Upper lobe of left lung (tissue), 6 donors: ENCODE data around the gene GPR158. TPM values are rescaled to one million over a fixed set of nuclear protein-coding genes. Genes with fewer than 3 reads are reported as not detected.
A peak's percentile ranks its signal among the peaks of the same experiment; 100 is the strongest.

Experiments used
- ATAC-seq, 2 donors: fragments of 200-7000 bp; cut with Tn5 transposase; one replicate each; pipeline ENCODE4 v1.9.1; 2022; ENCODE audit warnings: mild to moderate bottlenecking in 2 of 2, moderate library complexity in 2 of 2; ENCODE audit not compliant: low FRiP score in 2 of 2
- DNase-seq, 2 donors: peaks; one replicate each; pipeline ENCODE4 v3.0.0-alpha.2; 2019 to 2020
- H3K27ac ChIP-seq, 4 donors: fragments of 200-600 bp; sonication (generic); one replicate each; pipeline ENCODE4 v1.5.1; 2016 to 2019
- H3K27me3 ChIP-seq, 4 donors: fragments of 200-600 bp; sonication (generic); one replicate each; pipeline ENCODE4 v1.5.1; 2017 to 2019
- H3K36me3 ChIP-seq, 4 donors: fragments of 200-600 bp; sonication (generic); one replicate each; pipeline ENCODE4 v1.5.1; 2016 to 2019
- H3K4me1 ChIP-seq, 4 donors: fragments of 200-600 bp; sonication (generic); one replicate each; pipeline ENCODE4 v1.5.1; 2018 to 2019
- H3K4me3 ChIP-seq, 4 donors: fragments of 200-600 bp; sonication (generic); one replicate each; pipeline ENCODE4 v1.5.1; 2017 to 2019; ENCODE audit warnings: mild to moderate bottlenecking in 2 of 4, moderate library complexity in 1 of 4
- H3K9me3 ChIP-seq, 4 donors: fragments of 200-600 bp; sonication (generic); one replicate each; pipeline ENCODE4 v1.5.1; 2018 to 2019
- EP300 ChIP-seq, 4 donors: sonication (generic); formaldehyde crosslinking; IDR thresholded peaks; one replicate each; pipeline ENCODE4 v1.5.1; 2017; ENCODE audit warnings: antibody characterized with exemption in 4 of 4, control low read depth in 2 of 4
- POLR2A ChIP-seq, 4 donors: fragments of 450-650 bp; IDR thresholded peaks; one replicate each; pipeline ENCODE4 v1.5.1; 2016 to 2017; ENCODE audit warnings: antibody characterized with exemption in 4 of 4, mild to moderate bottlenecking in 2 of 4
- POLR2AphosphoS5 ChIP-seq, 2 donors: sonication (generic); formaldehyde crosslinking; IDR thresholded peaks; one replicate each; pipeline ENCODE4 v1.5.1; 2017; ENCODE audit warnings: antibody characterized with exemption in 2 of 2
- WGBS, 2 donors: methylation state at CpG; one replicate each; pipeline ENCODE4 v1.1.5; 2017 to 2018; 5-methylcytosine and 5-hydroxymethylcytosine counted together
- total RNA-seq, 6 donors: library from RNA; depleted of rRNA in 4 of 6; stranded (reverse); fragments of >200 nt in 4 of 6; gene quantifications; one replicate each; pipeline versions ENCODE4 v1.1.0 to v1.2.1, GENCODE V29; 2016 to 2021
- TF ChIP-seq, protein P1 (sequence below), 6 experiments: fragments of 450-650 bp in 4 of 6; fragments of 200-600 bp in 2 of 6; sonication (generic) in 2 of 6; IDR thresholded peaks; one replicate each; pipeline ENCODE4 v1.5.1; 2016 to 2019; ENCODE audit warnings: antibody characterized with exemption in 6 of 6
- donor health status: DM: no; HTN: no; CAD: no; lungs with moderate emphysema.
- donor health status: DM: no; HTN: yes; CAD: no; lungs with severe emphysema.

The GPR158 gene
- total RNA-seq, 6 donors from 2014 or later: 0.03 to 0.09 TPM; not detected in 4

- no peaks in the 10 kb centered on the region for H3K9me3 ChIP-seq
- peaks cover 7 to 15% (median 12%) of the 10 kb centered on the region in 4 donors for H3K4me1 ChIP-seq
- no peak overlapping the region for H3K4me3 ChIP-seq
- WGBS, 2 donors: 56 to 77% methylated on average over 1 of the region's 1 CpG
- no peak overlapping the region for H3K27ac ChIP-seq
- no peaks in the 10 kb centered on the region for H3K36me3 ChIP-seq
- peaks cover 0 to 16% (median 6%) of the 10 kb centered on the region in 4 donors for H3K27me3 ChIP-seq
- ATAC-seq (no peak), DNase-seq (no peak)
- TF ChIP-seq POLR2A (IDR thresholded peaks at IDR 0.05): no peak
- TF ChIP-seq EP300 (IDR thresholded peaks at IDR 0.05): no peak
- TF ChIP-seq, protein P1, sequence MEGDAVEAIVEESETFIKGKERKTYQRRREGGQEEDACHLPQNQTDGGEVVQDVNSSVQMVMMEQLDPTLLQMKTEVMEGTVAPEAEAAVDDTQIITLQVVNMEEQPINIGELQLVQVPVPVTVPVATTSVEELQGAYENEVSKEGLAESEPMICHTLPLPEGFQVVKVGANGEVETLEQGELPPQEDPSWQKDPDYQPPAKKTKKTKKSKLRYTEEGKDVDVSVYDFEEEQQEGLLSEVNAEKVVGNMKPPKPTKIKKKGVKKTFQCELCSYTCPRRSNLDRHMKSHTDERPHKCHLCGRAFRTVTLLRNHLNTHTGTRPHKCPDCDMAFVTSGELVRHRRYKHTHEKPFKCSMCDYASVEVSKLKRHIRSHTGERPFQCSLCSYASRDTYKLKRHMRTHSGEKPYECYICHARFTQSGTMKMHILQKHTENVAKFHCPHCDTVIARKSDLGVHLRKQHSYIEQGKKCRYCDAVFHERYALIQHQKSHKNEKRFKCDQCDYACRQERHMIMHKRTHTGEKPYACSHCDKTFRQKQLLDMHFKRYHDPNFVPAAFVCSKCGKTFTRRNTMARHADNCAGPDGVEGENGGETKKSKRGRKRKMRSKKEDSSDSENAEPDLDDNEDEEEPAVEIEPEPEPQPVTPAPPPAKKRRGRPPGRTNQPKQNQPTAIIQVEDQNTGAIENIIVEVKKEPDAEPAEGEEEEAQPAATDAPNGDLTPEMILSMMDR (IDR thresholded peaks at IDR 0.05): no peak
- TF ChIP-seq POLR2AphosphoS5 (IDR thresholded peaks at IDR 0.05): no peak
These were observed 4.2 kb upstream of the GPR158 start for GRCh38 chr10:25170627-25171026.

DNA sequence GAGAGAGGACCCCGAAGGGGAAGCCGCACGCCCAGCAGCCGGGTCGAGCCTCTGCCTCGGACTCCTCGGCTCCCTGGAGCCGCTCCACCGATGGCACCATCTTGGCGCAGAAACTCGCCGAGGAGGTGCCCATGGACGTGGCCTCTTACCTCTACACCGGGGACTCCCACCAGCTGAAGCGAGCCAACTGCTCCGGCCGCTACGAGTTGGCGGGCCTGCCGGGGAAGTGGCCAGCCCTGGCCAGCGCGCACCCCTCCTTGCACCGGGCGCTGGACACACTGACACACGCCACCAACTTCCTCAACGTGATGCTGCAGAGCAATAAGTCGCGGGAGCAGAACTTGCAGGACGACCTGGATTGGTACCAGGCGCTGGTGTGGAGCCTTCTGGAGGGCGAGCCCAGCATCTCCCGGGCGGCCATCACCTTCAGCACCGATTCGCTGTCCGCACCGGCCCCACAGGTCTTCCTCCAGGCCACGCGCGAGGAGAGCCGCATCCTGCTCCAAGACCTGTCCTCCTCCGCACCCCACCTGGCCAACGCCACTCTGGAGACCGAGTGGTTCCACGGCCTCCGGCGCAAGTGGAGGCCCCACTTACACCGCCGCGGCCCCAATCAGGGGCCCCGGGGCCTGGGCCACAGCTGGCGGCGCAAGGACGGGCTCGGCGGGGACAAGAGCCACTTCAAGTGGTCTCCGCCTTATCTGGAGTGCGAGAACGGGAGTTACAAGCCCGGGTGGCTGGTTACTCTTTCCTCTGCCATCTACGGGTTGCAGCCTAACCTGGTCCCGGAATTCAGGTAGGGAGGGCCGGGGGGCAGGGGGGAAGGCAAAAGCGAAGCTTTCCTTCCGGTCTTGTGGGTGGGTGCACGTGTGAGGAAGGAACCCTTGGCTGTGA, 973 bp downstream of the GPR158 start:
- Histone ChIP-seq H3K36me3 (no peaks in the 10 kb centered on the region), H3K4me1 (peaks cover 14 to 27% (median 23%) of the 10 kb centered on the region in 4 donors), H3K9me3 (no peaks in the 10 kb centered on the region), H3K27me3 (peaks cover 0 to 31% (median 16%) of the 10 kb centered on the region in 4 donors), H3K4me3 (peak overlapping the region in 3 of 4 donors; percentile 39 to 55 (median 54)), H3K27ac (no peak overlapping the region)
- TF ChIP-seq POLR2AphosphoS5 (IDR thresholded peaks at IDR 0.05) (no peak), EP300 (IDR thresholded peaks at IDR 0.05) (no peak), POLR2A (IDR thresholded peaks at IDR 0.05) (no peak)
- TF ChIP-seq, protein P1 (IDR thresholded peaks at IDR 0.05): no peak
- ATAC-seq: peak; percentile 8 to 15
- 1 to 6% methylated on average over 19 to 30 of the region's 66 CpGs for WGBS, 2 donors
- DNase-seq: peak; percentile 25 to 72

DNA sequence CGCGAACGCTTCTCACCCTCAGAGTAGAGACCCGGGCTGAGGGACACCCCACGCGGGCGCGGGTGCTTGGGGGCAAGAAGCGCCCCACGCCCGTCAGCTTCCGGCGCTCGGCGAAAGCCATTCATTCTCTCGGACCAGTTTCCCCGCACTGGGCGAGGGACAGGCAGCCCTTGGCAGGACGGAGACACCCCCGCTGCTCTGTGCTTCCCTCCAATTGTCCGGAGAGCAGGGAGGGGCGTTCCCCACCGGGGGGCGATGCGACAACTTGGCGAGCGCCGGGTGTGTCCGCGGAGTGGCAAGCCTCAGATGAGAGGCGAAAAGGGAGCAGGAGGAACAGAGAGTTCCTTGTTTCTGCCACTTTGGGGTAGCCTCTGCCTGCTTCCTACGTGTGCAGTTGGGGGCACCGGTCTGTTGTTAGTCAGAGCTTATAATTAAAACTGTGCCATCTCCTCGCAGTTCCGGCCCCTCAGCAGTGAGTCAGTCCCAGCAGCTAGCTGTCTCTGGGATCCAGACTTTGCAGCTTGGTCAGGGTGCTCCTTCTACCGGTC, 1.7 kb downstream of the GPR158 start:
- Histone ChIP-seq H3K27me3 (peaks cover 0 to 31% (median 16%) of the 10 kb centered on the region in 4 donors), H3K27ac (no peak overlapping the region), H3K9me3 (no peaks in the 10 kb centered on the region), H3K4me3 (peak overlapping the region in 1 of 4 donors; percentile 54), H3K4me1 (peaks cover 14 to 27% (median 23%) of the 10 kb centered on the region in 4 donors), H3K36me3 (no peaks in the 10 kb centered on the region)
- TF ChIP-seq POLR2A (IDR thresholded peaks at IDR 0.05): no peak
- TF ChIP-seq EP300 (IDR thresholded peaks at IDR 0.05): no peak
- TF ChIP-seq, protein P1 (IDR thresholded peaks at IDR 0.05): no peak
- no peak for TF ChIP-seq POLR2AphosphoS5 (IDR thresholded peaks at IDR 0.05)
- ATAC-seq (no peak), DNase-seq (peak in 1 of 2 donors; percentile 56)
- 2 to 4% methylated on average over 21 to 29 of the region's 36 CpGs for WGBS, 2 donors

GRCh38 chr10:25177093-25177753, 2.4 kb downstream of the GPR158 start:
- H3K36me3 ChIP-seq: no peaks in the 10 kb centered on the region
- H3K4me3 ChIP-seq: no peak overlapping the region
- no peaks in the 10 kb centered on the region for H3K9me3 ChIP-seq
- TF ChIP-seq, protein P1 (IDR thresholded peaks at IDR 0.05): no peak
- TF ChIP-seq POLR2A (IDR thresholded peaks at IDR 0.05) (no peak), POLR2AphosphoS5 (IDR thresholded peaks at IDR 0.05) (no peak), EP300 (IDR thresholded peaks at IDR 0.05) (no peak)
- ATAC-seq (no peak), DNase-seq (no peak)
- peaks cover 14 to 27% (median 23%) of the 10 kb centered on the region in 4 donors for H3K4me1 ChIP-seq
- 22 to 28% methylated on average over 2 of the region's 2 CpGs for WGBS, 2 donors
- H3K27me3 ChIP-seq: peaks cover 0 to 31% (median 16%) of the 10 kb centered on the region in 4 donors
- no peak overlapping the region for H3K27ac ChIP-seq
